Muscle layer of duodenum (tissue), 2 donors: ENCODE data around the gene RNPC3.

ENCODE experiments used
- H3K27ac ChIP-seq: one replicate; pipeline ENCODE4 v1.7.0; 2013; ENCODE audit warnings: mild to moderate bottlenecking, low read length
- H3K27me3 ChIP-seq: one replicate; pipeline ENCODE4 v1.7.0; 2013; ENCODE audit warnings: low read depth, mild to moderate bottlenecking, control low read depth, low read length
- H3K36me3 ChIP-seq, 2 donors: one replicate each; pipeline ENCODE4 v1.7.0; 2013; ENCODE audit warnings: low read length in 2 of 2, control low read depth in 1 of 2, mild to moderate bottlenecking in 1 of 2; ENCODE audit not compliant: insufficient read depth in 2 of 2, control insufficient read depth in 1 of 2
- H3K4me1 ChIP-seq, 2 donors: one replicate each; pipeline ENCODE4 v1.7.0; 2013; ENCODE audit warnings: low read length in 2 of 2, mild to moderate bottlenecking in 2 of 2, control low read depth in 1 of 2, moderate library complexity in 1 of 2; ENCODE audit not compliant: insufficient read depth in 2 of 2, control insufficient read depth in 1 of 2
- H3K4me3 ChIP-seq, 2 donors: one replicate each; pipeline ENCODE4 v1.7.0; 2013; ENCODE audit warnings: low read length in 2 of 2, low read depth in 1 of 2, mild to moderate bottlenecking in 1 of 2
- H3K9me3 ChIP-seq, 2 donors: one replicate each; pipeline ENCODE4 v1.7.0; 2013; ENCODE audit warnings: low read length in 2 of 2, control low read depth in 1 of 2, mild to moderate bottlenecking in 1 of 2; ENCODE audit not compliant: control insufficient read depth in 1 of 2
- donor health status: healthy.

Gene RNPC3

DNA sequence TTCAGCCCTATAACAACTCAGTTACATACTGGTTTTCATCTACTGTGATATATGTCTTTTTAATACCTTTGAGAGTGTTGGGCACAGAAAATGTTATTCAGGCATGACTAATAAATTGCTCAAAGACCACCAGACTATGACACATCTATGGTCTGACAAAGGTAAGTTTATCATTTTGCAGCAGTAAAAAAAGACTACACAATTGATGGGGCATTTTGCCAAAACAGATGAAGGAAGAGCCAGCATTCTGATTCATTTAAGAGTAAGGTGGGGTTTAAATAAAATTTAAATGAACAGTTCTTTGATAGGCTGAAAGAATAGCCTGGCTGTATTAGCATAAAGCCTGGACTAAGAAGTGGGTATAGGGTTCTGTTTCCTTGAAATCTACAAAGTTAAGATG is 8.8 kb upstream of the RNPC3 start:
- H3K9me3 ChIP-seq: no peaks in the 10 kb centered on the region

GRCh38 chr1:103517380-103518047 is 8.0 kb upstream of the RNPC3 start:
- no peaks in the 10 kb centered on the region for H3K4me1 ChIP-seq
- no peak overlapping the region for H3K4me3 ChIP-seq
- no peaks in the 10 kb centered on the region for H3K27me3 ChIP-seq
- no peaks in the 10 kb centered on the region for H3K9me3 ChIP-seq
- no peak overlapping the region for H3K27ac ChIP-seq
- H3K36me3 ChIP-seq: no peaks in the 10 kb centered on the region

More for the DNA sequence above, 8.8 kb upstream of the RNPC3 start:
- Histone ChIP-seq H3K27ac (no peak overlapping the region), H3K4me1 (no peaks in the 10 kb centered on the region), H3K27me3 (no peaks in the 10 kb centered on the region), H3K36me3 (no peaks in the 10 kb centered on the region), H3K4me3 (no peak overlapping the region)

DNA sequence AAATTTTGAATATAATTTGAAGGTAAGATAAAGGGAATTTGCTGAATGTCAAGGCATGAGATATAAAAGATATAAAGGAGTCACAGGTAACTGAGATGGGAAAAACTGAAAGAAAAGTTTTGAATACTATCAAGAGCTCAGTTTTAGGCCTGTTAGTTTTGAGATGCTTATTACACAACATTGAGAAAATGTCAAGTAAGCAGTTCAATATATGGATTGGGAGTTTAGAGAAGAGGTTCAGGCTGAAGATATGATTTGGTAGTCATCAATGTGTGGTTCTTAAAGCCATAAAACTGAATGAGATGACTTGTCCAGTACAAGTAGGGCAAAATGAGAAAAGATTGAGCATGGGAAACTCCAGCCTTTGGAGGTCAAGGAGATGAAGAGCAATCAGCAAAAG is 4.7 kb upstream of the RNPC3 start:
- Histone ChIP-seq H3K4me1 (no peaks in the 10 kb centered on the region), H3K27me3 (no peaks in the 10 kb centered on the region), H3K9me3 (no peaks in the 10 kb centered on the region), H3K4me3 (no peak overlapping the region), H3K27ac (no peak overlapping the region), H3K36me3 (peaks cover 0 to 4% of the 10 kb centered on the region in 2 donors)

DNA sequence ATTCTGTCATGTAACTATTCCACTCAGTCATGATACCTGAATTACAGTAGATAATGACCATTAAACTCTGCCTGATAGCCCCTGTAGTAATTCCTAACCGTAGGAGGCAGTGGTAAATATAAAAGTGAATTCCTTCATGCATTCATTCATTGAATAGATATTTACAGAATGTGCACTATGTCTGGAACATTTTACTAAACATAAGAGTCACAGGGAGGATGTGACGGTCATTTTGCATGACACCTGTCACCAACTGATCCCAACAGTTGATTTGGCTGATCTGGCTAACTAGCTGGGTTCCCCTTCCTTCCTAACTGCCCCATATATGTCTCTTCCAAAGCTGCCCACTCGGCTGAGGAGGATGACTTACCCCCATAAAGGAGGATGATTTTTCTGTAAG is 2.2 kb upstream of the RNPC3 start:
- Histone ChIP-seq H3K27me3 (no peaks in the 10 kb centered on the region), H3K27ac (no peak overlapping the region), H3K36me3 (peaks cover 0 to 4% of the 10 kb centered on the region in 2 donors)

GRCh38 chr1:103525114-103525606 is 339 bp upstream of the RNPC3 start:
- Histone ChIP-seq H3K4me1 (peaks cover 15 to 19% of the 10 kb centered on the region in 2 donors), H3K4me3 (peak overlapping the region; percentile 45 to 62), H3K9me3 (no peaks in the 10 kb centered on the region), H3K27me3 (no peaks in the 10 kb centered on the region), H3K27ac (no peak overlapping the region), H3K36me3 (peaks cover 0 to 4% of the 10 kb centered on the region in 2 donors)

More for the DNA sequence above, 2.2 kb upstream of the RNPC3 start:
- peaks cover 15% of the 10 kb centered on the region in 2 donors for H3K4me1 ChIP-seq
- H3K9me3 ChIP-seq: no peaks in the 10 kb centered on the region
- no peak overlapping the region for H3K4me3 ChIP-seq

- Histone ChIP-seq H3K36me3 (peaks cover 0 to 4% of the 10 kb centered on the region in 2 donors), H3K27ac (no peak overlapping the region), H3K4me3 (peak overlapping the region; percentile 87 to 94), H3K4me1 (peaks cover 15 to 19% of the 10 kb centered on the region in 2 donors), H3K27me3 (no peaks in the 10 kb centered on the region), H3K9me3 (no peaks in the 10 kb centered on the region)
Observed at GRCh38 chr1:103527331-103527730, 1.8 kb downstream of the RNPC3 start.

DNA sequence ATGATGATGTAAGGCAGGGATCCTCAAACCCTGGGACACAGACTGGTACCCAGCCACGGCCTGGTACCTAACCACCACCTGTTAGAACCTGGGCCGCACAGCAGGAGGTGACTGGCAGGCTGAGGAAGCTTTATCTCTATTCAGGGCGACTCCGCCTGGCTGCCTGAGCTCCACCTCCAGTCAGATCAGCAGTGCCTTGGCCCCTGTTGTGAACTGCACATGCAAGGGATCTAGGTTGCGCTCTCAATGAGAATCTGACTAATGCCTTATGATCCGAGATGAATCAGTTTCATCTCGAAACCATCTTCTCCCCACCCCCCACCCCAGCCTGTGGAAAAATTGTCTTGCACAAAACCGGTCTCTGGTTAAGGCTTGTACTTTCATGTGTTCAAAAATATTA is 4.2 kb downstream of the RNPC3 start:
- no peak overlapping the region for H3K4me3 ChIP-seq
- H3K4me1 ChIP-seq: peaks cover 15 to 19% of the 10 kb centered on the region in 2 donors
- H3K27me3 ChIP-seq: no peaks in the 10 kb centered on the region
- peaks cover 0 to 4% of the 10 kb centered on the region in 2 donors for H3K36me3 ChIP-seq
- no peak overlapping the region for H3K27ac ChIP-seq
- H3K9me3 ChIP-seq: no peaks in the 10 kb centered on the region

DNA sequence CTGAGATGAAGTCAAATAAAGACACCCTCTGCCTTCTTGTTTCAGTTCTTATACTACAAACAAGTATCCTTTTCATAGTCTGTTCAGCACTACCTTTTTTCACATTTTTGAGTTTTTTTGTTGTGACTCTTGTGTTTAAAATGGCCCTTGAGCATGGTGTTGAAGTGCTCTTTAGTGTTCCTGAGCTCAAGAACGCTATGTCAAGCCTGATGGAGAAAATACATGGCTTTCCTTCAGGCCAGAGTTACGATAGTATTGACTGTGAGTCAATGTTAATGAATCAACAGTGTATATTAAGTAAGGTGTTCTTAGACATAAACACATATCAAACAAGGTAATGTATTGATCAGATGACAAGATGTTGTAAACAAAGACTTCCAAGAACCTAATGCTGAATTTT is 12.7 kb downstream of the RNPC3 start:
- Histone ChIP-seq H3K4me1 (no peaks in the 10 kb centered on the region), H3K4me3 (no peak overlapping the region), H3K27me3 (no peaks in the 10 kb centered on the region), H3K36me3 (peaks cover 51 to 53% of the 10 kb centered on the region in 2 donors), H3K9me3 (no peaks in the 10 kb centered on the region), H3K27ac (no peak overlapping the region)

DNA sequence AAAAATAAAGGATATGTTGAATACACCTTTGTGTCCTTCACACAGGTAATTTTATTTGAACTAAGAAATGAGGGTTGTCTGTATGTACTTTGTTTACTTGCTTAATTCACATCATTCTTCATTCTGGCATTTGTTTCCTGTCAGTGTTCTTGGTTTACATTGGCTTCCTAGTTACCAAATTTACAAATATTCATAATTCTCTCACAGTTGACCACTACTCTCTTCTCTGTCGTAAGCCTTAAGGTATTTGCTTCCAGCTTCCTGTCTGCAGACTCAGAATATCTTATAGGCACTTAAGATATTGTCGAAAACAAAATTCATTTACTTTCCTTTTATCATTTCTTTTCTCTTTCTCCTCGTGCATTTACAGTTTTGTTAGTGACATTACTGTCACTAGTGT is 15.9 kb downstream of the RNPC3 start:
- no peaks in the 10 kb centered on the region for H3K4me1 ChIP-seq
- peaks cover 60 to 67% of the 10 kb centered on the region in 2 donors for H3K36me3 ChIP-seq
- H3K9me3 ChIP-seq: no peaks in the 10 kb centered on the region
- H3K27ac ChIP-seq: no peak overlapping the region
- H3K4me3 ChIP-seq: no peak overlapping the region
- H3K27me3 ChIP-seq: no peaks in the 10 kb centered on the region

GRCh38 chr1:103546496-103546895 is 21.0 kb downstream of the RNPC3 start:
- H3K27me3 ChIP-seq: no peaks in the 10 kb centered on the region
- no peaks in the 10 kb centered on the region for H3K9me3 ChIP-seq
- no peaks in the 10 kb centered on the region for H3K4me1 ChIP-seq
- H3K4me3 ChIP-seq: no peak overlapping the region
- H3K27ac ChIP-seq: no peak overlapping the region
- H3K36me3 ChIP-seq: peaks cover 52 to 64% of the 10 kb centered on the region in 2 donors

DNA sequence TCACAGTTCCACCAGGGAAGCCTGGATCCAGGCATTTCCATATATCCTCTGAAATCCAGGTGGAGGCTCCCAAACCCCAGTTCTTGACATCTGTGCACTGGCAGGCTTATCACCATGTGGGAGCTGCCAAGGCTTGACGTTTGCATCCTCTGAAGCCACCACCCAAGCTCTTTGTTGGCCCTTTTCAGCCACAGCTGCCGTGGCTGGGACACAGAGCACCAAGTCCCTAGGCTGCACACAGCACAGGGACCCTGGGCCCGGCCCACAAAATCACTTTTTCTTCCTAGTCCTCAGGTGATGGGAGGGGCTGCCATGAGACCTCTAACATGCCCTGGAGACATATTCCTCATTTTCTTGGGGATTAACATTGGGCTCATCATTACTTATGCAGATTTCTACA is 22.3 kb downstream of the RNPC3 start:
- no peaks in the 10 kb centered on the region for H3K27me3 ChIP-seq
- H3K36me3 ChIP-seq: peaks cover 53 to 65% of the 10 kb centered on the region in 2 donors
- H3K27ac ChIP-seq: no peak overlapping the region
- H3K4me1 ChIP-seq: no peaks in the 10 kb centered on the region
- no peaks in the 10 kb centered on the region for H3K9me3 ChIP-seq
- no peak overlapping the region for H3K4me3 ChIP-seq

DNA sequence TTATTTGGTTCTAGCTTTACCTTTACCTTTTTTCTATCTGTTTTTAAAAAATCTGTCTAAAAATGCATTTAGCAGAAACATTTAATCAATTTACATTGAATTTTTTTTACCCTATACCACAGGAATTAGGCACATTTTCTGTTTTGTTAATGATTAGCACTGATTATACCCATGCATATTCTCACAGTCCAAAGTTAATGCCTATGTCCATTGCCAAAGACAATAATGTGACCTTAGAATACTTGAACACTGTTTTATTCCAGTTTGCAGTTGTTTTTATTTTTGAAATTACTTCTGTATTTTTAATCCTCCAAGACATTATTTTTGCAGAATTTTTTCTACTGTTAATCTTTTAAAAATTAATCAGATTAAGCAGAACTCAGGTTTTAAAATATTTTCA is 34.9 kb downstream of the RNPC3 start:
- peaks cover 0 to 6% of the 10 kb centered on the region in 2 donors for H3K36me3 ChIP-seq
- H3K9me3 ChIP-seq: no peaks in the 10 kb centered on the region
- H3K27me3 ChIP-seq: no peaks in the 10 kb centered on the region
- H3K4me1 ChIP-seq: peaks cover 0 to 6% of the 10 kb centered on the region in 2 donors
- H3K4me3 ChIP-seq: no peak overlapping the region
- no peak overlapping the region for H3K27ac ChIP-seq
